HG02678 (cell line): ENCODE measurements around the gene RNF13.
"Not testable (repeated sequence)": the region's sequence is repeated elsewhere in the genome, so short reads cannot be mapped to it uniquely, and the experiment has no call there.

Experiments
- ATAC-seq: cut with Tn5 transposase; IDR thresholded peaks from one replicate; pipeline ENCODE4 v1.9.1; 2021; ENCODE audit warnings: mild to moderate bottlenecking, moderate library complexity; ENCODE audit not compliant: unreplicated experiment

Gene RNF13

DNA sequence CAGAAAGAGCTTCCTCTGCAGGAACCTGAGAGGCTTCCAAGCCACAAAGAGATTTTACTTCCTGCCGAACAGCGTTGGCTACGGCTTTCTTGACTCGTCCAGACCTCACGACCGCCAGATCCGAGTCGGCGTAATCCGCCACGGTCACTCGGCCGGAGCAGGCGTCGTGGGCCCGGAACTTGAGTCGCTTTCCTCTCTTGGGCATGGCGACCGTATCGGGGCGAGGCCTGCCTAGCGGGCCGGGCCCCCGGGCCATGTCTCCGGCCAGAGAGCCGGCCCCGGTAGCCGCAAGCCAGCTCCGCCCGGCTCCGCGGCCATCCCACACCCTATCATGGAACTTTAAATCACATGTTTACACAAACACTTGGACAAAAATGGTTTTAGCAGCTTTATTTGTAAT is 170.0 kb downstream of the RNF13 start:
- not testable (repeated sequence) for ATAC-seq

GRCh38 chr3:149983628-149984027 is 170.6 kb downstream of the RNF13 start:
- no peak for ATAC-seq

DNA sequence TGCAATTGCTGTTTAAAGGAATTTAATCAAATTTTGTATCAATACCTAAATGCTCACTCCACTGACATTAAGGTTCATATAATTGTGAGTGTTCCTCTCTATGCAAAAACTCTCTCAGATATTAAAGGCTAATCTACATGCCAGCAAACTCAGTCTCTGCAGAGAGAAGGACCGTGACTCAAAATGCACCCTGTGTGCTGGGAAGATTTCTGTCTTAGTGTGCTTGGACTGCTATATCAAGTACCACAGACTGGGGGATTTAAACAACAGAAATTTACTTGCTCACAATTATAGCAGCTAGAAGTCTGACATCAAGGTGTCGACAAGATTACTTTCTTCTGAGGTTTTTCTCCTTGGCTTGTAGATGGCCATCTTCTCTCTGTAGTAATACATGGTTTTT is 176.3 kb downstream of the RNF13 start:
- ATAC-seq: no peak

DNA sequence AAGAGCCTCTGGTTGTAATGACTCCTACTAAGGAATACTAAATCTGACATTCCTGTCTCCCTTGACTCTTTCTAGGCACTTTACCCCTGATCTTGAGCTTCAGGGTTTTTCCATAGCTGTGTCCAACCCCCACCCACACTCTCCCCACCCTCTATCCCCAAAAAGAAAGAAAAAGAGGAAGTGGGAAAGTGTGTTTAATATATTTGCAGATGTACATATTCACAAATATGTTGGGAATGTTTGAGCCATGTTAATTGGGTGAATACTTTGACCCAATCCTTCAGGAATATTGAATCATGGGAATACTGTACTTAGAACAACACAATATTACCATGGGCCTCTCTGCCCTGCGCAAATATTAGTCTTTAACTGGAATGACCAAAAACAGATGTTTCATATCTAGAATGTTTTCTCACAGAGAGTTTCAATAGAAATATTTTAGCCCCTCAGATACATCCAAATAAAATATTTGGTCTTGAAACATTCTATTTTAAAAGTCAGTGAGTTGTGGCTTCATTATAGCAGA is 177.5 kb downstream of the RNF13 start:
- no peak for ATAC-seq

DNA sequence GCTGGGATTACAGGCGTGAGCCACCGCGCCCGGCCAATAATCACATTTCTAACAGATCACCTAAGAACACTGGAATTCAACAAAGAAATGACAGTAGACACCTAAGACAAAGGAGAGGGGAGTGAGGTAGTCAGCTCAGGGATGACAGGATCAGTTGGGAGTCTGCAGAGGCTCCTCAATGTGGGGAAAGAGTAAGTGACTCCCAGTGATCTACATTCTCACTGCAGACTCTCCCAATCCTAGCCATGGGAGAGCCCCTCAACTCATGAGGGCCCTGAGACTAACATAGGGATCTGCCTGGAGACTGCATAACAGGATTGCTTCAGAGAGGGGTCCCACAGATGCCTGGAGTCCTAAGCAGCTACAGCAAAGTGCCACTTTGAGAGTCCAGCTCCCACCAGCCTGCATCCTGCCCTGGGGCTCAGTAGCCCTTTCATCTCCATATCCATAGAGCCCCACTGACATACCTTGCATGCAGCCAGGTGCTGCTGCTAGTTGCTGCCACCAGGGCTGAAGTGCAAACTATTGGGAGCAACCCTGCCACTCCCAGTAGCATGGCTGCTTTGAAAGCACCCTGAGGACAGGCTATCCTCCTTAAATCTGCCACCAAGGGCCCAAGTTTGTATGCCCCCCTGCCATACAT is 179.5 kb downstream of the RNF13 start:
- ATAC-seq: no peak

DNA sequence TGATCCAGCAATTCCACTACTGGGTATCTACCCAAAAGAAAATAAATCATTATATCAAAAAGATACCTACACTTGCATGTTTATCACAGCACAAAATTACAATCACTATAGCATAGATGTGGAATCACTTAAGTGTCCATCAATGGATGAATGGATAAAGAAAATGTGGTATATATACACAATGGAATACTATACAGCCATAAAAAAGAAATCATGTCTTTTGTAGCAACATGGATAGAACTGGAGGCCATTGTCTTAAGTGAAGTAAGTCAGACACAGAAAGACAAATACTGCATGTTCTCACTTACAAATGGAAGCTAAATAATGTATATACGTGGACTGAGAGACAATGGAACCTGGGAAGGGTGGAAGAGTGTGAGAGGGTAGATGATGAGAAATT is 185.9 kb downstream of the RNF13 start:
- no peak for ATAC-seq

- ATAC-seq: no peak
Measured at GRCh38 chr3:149999421-149999820, 186.4 kb downstream of the RNF13 start.

DNA sequence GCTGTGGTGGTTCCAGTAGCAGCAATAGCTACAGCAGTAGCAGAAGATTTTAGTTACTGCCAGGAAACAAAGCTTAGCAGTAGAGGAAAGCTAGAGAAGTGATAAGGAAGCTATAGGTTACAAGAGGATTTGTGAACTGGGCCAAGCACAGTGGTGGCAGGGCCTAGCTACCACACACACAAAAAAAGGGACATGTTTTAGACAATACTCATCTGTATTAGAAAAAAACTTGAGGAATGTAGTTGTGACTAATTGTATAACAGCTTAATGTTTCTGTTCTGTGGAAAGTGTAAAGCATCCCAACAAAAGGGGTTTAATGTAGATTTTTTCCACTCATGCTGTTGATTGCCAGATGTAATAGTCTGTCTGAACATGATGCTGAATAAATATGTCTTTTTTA is 187.6 kb downstream of the RNF13 start:
- ATAC-seq: no peak

GRCh38 chr3:150005243-150006112 is 192.5 kb downstream of the RNF13 start:
- ATAC-seq: no peak

DNA sequence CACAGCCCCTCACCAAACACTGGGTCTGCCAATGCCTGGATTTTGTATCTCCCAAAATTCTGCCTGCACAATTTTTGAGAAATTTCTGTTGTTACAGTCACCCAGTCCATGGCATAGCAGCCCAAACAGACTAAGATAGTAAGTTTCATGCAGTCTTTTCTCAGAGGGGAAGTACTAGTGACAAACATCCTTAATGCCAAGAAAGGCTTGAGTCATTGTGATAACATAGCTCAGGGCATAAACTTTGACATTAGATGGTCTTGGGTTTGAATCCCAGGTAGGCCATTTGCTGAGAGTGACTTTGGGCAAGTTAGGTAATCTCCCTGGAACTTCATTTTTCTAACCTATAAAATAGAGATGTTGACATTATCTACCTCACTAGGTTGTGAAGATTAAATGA is 193.8 kb downstream of the RNF13 start:
- ATAC-seq: no peak
